ENCODE results near the gene TENM3. TPM values are rescaled to one million over a fixed set of nuclear protein-coding genes. Genes with fewer than 3 reads are reported as not detected.

TENM3 gene
- total RNA-seq, 1 experiment from 2014 or later: not detected

- Histone ChIP-seq H3K27me3 (ENCODE audit: insufficient read depth, low read depth) (no peaks in the 10 kb centered on the region), H3K27ac (no peak overlapping the region)
These were observed 94.2 kb downstream of the TENM3 start for GRCh38 chr4:182337366-182337765.

GRCh38 chr4:182338063-182338462 is 94.9 kb downstream of the TENM3 start:
- H3F3A ChIP-seq (ENCODE audit: insufficient read depth, low read depth): no peaks in the 10 kb centered on the region
- H3K79me2 ChIP-seq (ENCODE audit: low read depth): no peaks in the 10 kb centered on the region
- POLR2A ChIA-PET (ENCODE audit: unreplicated experiment): no interaction called here
- H4K20me1 ChIP-seq (ENCODE audit: insufficient read depth): no peaks in the 10 kb centered on the region
- no peak overlapping the region for H2AFZ ChIP-seq
- no peak overlapping the region for H3K27ac ChIP-seq
- H3K9me3 ChIP-seq (ENCODE audit: insufficient read depth, low read depth): no peaks in the 10 kb centered on the region
- TF ChIP-seq CTCF (conservative IDR thresholded peaks at IDR 0.05) (no peak), EZH2 (IDR thresholded peaks at IDR 0.05; ENCODE audit: low read depth) (no peak)
- no peak overlapping the region for H3K4me3 ChIP-seq
- no TSS peak for BruUV-seq (replicated peaks)
- intact Hi-C loops (cut with micrococcal nuclease; ENCODE audit: unreplicated experiment): no loop called here
- no peaks in the 10 kb centered on the region for H3K4me1 ChIP-seq (replicated peaks; ENCODE audit: insufficient read depth)
- H3K4me2 ChIP-seq: no peak overlapping the region
- no peaks in the 10 kb centered on the region for H3K27me3 ChIP-seq (ENCODE audit: insufficient read depth, low read depth)
- CTCF ChIA-PET: no interaction called here
- no peak for DNase-seq
- H3K9me2 ChIP-seq (ENCODE audit: insufficient read depth): no peaks in the 10 kb centered on the region
- H3K36me3 ChIP-seq (ENCODE audit: low read depth): no peaks in the 10 kb centered on the region

More at GRCh38 chr4:182337366-182337765, 94.2 kb downstream of the TENM3 start:
- H3K4me2 ChIP-seq: no peak overlapping the region
- H3K4me3 ChIP-seq: no peak overlapping the region
- CTCF ChIA-PET: no interaction called here
- H3K9me3 ChIP-seq (ENCODE audit: insufficient read depth, low read depth): no peaks in the 10 kb centered on the region
- POLR2A ChIA-PET (ENCODE audit: unreplicated experiment): no interaction called here
- no peaks in the 10 kb centered on the region for H4K20me1 ChIP-seq (ENCODE audit: insufficient read depth)
- no peak overlapping the region for H2AFZ ChIP-seq
- no TSS peak for BruUV-seq (replicated peaks)
- TF ChIP-seq EZH2 (IDR thresholded peaks at IDR 0.05; ENCODE audit: low read depth) (no peak), CTCF (conservative IDR thresholded peaks at IDR 0.05) (no peak)
- intact Hi-C loops (cut with micrococcal nuclease; ENCODE audit: unreplicated experiment): no loop called here
- H3K4me1 ChIP-seq (replicated peaks; ENCODE audit: insufficient read depth): no peaks in the 10 kb centered on the region
- H3F3A ChIP-seq (ENCODE audit: insufficient read depth, low read depth): no peaks in the 10 kb centered on the region
- H3K9me2 ChIP-seq (ENCODE audit: insufficient read depth): no peaks in the 10 kb centered on the region
- no peaks in the 10 kb centered on the region for H3K79me2 ChIP-seq (ENCODE audit: low read depth)
- no peaks in the 10 kb centered on the region for H3K36me3 ChIP-seq (ENCODE audit: low read depth)
- DNase-seq: no peak

- H3K79me2 ChIP-seq (ENCODE audit: low read depth): no peaks in the 10 kb centered on the region
- no peak overlapping the region for H3K27ac ChIP-seq
- no TSS peak for BruUV-seq (replicated peaks)
- no peaks in the 10 kb centered on the region for H3K4me1 ChIP-seq (replicated peaks; ENCODE audit: insufficient read depth)
- intact Hi-C loops (cut with micrococcal nuclease; ENCODE audit: unreplicated experiment): no loop called here
- no peak overlapping the region for H3K4me2 ChIP-seq
- no peaks in the 10 kb centered on the region for H3K9me3 ChIP-seq (ENCODE audit: insufficient read depth, low read depth)
- H2AFZ ChIP-seq: no peak overlapping the region
- H4K20me1 ChIP-seq (ENCODE audit: insufficient read depth): no peaks in the 10 kb centered on the region
- H3F3A ChIP-seq (ENCODE audit: insufficient read depth, low read depth): no peaks in the 10 kb centered on the region
- POLR2A ChIA-PET (ENCODE audit: unreplicated experiment): no interaction called here
- CTCF ChIA-PET: no interaction called here
- no peaks in the 10 kb centered on the region for H3K9me2 ChIP-seq (ENCODE audit: insufficient read depth)
- no peaks in the 10 kb centered on the region for H3K27me3 ChIP-seq (ENCODE audit: insufficient read depth, low read depth)
- no peak for DNase-seq
- TF ChIP-seq EZH2 (IDR thresholded peaks at IDR 0.05; ENCODE audit: low read depth) (no peak), CTCF (conservative IDR thresholded peaks at IDR 0.05) (no peak)
- no peak overlapping the region for H3K4me3 ChIP-seq
- H3K36me3 ChIP-seq (ENCODE audit: low read depth): no peaks in the 10 kb centered on the region
These were observed 95.5 kb downstream of the TENM3 start for GRCh38 chr4:182338746-182339145.
